KMS-11 (cell line): ENCODE results near the gene ABCB8.

ENCODE experiments used
- H2AFZ ChIP-seq: fragments of 200-600 bp; sonication (generic); 2 replicates; pipeline ENCODE4 v1.6.1; 2016; ENCODE audit warnings: antibody characterized with exemption, mixed run types, low read depth
- H3K27ac ChIP-seq: fragments of 200-600 bp; sonication (generic); 2 replicates; pipeline ENCODE4 v1.6.1; 2016; ENCODE audit warnings: mild to moderate bottlenecking, mixed run types
- H3K27me3 ChIP-seq: fragments of 200-600 bp; sonication (generic); 2 replicates; pipeline ENCODE4 v1.6.1; 2017; ENCODE audit warnings: mild to moderate bottlenecking, low read depth, mixed run types, moderate library complexity; ENCODE audit not compliant: insufficient read depth
- H3K36me3 ChIP-seq: fragments of 200-600 bp; sonication (generic); 2 replicates; pipeline ENCODE4 v1.6.1; 2017; ENCODE audit warnings: mild to moderate bottlenecking, mixed run types; ENCODE audit not compliant: insufficient read depth
- H3K4me1 ChIP-seq: fragments of 200-600 bp; sonication (generic); 2 replicates; pipeline ENCODE4 v1.6.1; 2016; ENCODE audit warnings: mild to moderate bottlenecking, low read depth, mixed run types; ENCODE audit not compliant: poor library complexity, severe bottlenecking
- H3K4me2 ChIP-seq: fragments of 200-600 bp; sonication (generic); 2 replicates; pipeline ENCODE4 v1.7.0; 2016; ENCODE audit warnings: mild to moderate bottlenecking, mixed run types
- H3K4me3 ChIP-seq: fragments of 200-600 bp; sonication (generic); IDR thresholded peaks from 2 replicates; pipeline ENCODE4 v1.6.1; 2017; ENCODE audit warnings: low read depth, low read length, mixed read lengths; ENCODE audit not compliant: insufficient read depth
- H3K79me2 ChIP-seq: fragments of 200-600 bp; sonication (generic); 2 replicates; pipeline ENCODE4 v1.6.1; 2016; ENCODE audit warnings: low read depth, mixed run types; ENCODE audit not compliant: insufficient read depth
- H3K9ac ChIP-seq: fragments of 200-600 bp; sonication (generic); 2 replicates; pipeline ENCODE4 v1.6.1; 2016; ENCODE audit warnings: mild to moderate bottlenecking, mixed run types
- H4K20me1 ChIP-seq: fragments of 200-600 bp; sonication (generic); 2 replicates; pipeline ENCODE4 v1.6.1; 2016; ENCODE audit warnings: mild to moderate bottlenecking, mixed run types; ENCODE audit not compliant: insufficient read depth
- TF ChIP-seq, protein P1 (sequence below): fragments of 200-600 bp; sonication (generic); conservative IDR thresholded peaks from 2 replicates; pipeline ENCODE4 v1.6.1; 2017; ENCODE audit warnings: low read depth, mild to moderate bottlenecking, antibody characterized with exemption, low read length, moderate library complexity, mixed read lengths

ABCB8 gene

DNA sequence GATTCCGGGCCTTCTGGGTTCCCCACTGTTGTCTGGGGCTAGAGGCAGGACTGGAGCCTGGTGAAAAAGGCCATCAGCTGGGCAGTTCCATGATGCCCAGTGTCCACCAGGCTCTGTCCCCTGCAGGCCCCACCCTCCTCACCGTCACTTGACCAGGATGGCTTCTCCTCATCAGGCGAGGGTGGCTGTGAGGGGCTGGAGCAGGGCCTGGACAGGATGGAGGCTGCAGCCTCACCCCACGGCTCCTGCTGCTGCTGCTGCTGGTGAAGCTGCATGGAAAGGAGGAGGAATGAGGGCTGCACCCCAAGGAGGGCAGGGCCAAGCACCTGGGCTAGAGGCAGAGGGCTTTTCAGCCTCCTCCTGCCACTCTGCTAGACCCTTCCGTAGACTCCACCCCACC is 12.3 kb upstream of the ABCB8 start:
- peaks cover 18% of the 10 kb centered on the region for H3K4me1 ChIP-seq
- no peaks in the 10 kb centered on the region for H3K79me2 ChIP-seq
- H3K27me3 ChIP-seq = peaks cover 16% of the 10 kb centered on the region; the same call in 1 of the 2 replicates
- H3K4me2 ChIP-seq = no peak overlapping the region
- H3K9ac ChIP-seq = no peak overlapping the region
- no peak overlapping the region for H3K4me3 ChIP-seq
- H2AFZ ChIP-seq = no peak overlapping the region
- H4K20me1 ChIP-seq = no peaks in the 10 kb centered on the region
- no peaks in the 10 kb centered on the region for H3K36me3 ChIP-seq
- H3K27ac ChIP-seq = no peak overlapping the region
- TF ChIP-seq, protein P1, sequence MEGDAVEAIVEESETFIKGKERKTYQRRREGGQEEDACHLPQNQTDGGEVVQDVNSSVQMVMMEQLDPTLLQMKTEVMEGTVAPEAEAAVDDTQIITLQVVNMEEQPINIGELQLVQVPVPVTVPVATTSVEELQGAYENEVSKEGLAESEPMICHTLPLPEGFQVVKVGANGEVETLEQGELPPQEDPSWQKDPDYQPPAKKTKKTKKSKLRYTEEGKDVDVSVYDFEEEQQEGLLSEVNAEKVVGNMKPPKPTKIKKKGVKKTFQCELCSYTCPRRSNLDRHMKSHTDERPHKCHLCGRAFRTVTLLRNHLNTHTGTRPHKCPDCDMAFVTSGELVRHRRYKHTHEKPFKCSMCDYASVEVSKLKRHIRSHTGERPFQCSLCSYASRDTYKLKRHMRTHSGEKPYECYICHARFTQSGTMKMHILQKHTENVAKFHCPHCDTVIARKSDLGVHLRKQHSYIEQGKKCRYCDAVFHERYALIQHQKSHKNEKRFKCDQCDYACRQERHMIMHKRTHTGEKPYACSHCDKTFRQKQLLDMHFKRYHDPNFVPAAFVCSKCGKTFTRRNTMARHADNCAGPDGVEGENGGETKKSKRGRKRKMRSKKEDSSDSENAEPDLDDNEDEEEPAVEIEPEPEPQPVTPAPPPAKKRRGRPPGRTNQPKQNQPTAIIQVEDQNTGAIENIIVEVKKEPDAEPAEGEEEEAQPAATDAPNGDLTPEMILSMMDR = no peak

DNA sequence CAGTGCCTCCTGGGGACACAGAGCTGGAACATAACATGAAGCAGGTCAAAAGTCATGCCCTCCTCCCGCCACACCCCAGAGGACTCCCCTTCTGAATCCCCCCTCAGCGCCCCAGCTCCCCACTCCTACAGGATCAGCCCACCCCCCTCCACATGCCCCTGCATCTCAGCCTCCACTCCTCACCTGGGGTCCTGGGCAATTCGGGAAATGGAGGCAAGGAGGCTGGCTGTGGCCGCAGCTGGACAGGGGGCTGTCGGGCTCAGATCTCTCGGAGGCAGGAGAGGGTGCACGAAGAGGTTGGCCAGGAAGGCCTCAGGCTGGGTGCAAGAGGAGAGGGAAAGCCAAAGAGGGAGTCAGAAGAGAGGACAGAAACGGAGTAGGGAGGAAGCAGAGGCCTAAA is 11.7 kb upstream of the ABCB8 start:
- Histone ChIP-seq H3K79me2 (no peaks in the 10 kb centered on the region), H3K27ac (no peak overlapping the region), H3K4me1 (peaks cover 18% of the 10 kb centered on the region), H3K4me3 (no peak overlapping the region), H2AFZ (no peak overlapping the region), H3K9ac (no peak overlapping the region), H4K20me1 (no peaks in the 10 kb centered on the region), H3K27me3 (peaks cover 21% of the 10 kb centered on the region; the same call in 1 of the 2 replicates), H3K4me2 (no peak overlapping the region), H3K36me3 (no peaks in the 10 kb centered on the region)
- TF ChIP-seq, protein P1 = no peak

DNA sequence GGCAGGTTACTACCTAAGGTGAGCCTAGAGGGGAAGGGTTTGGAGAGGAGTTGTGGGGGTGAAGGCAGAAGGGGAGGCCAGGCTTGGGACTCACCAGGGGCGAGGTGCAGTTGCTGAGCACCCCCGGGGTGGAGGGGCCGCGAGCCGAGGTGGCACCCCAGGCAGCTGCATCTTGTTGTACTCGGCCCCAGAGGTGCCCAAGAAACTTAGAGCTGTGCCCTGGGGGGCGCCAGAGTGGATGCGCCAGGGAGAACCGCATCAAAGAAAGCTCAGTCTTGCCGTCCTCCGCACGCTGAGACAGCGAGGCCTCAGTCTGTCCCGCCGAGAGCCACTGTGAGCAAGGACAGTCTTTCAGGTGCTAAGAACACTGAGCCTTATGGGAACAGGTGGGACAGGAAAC is 11.3 kb upstream of the ABCB8 start:
- TF ChIP-seq, protein P1 = no peak
- peaks cover 18% of the 10 kb centered on the region for H3K4me1 ChIP-seq
- H3K9ac ChIP-seq = no peak overlapping the region
- H2AFZ ChIP-seq = no peak overlapping the region
- peaks cover 24% of the 10 kb centered on the region for H3K27me3 ChIP-seq
- H3K36me3 ChIP-seq = no peaks in the 10 kb centered on the region
- no peaks in the 10 kb centered on the region for H4K20me1 ChIP-seq
- no peaks in the 10 kb centered on the region for H3K79me2 ChIP-seq
- no peak overlapping the region for H3K4me3 ChIP-seq
- H3K4me2 ChIP-seq = no peak overlapping the region
- H3K27ac ChIP-seq = no peak overlapping the region

DNA sequence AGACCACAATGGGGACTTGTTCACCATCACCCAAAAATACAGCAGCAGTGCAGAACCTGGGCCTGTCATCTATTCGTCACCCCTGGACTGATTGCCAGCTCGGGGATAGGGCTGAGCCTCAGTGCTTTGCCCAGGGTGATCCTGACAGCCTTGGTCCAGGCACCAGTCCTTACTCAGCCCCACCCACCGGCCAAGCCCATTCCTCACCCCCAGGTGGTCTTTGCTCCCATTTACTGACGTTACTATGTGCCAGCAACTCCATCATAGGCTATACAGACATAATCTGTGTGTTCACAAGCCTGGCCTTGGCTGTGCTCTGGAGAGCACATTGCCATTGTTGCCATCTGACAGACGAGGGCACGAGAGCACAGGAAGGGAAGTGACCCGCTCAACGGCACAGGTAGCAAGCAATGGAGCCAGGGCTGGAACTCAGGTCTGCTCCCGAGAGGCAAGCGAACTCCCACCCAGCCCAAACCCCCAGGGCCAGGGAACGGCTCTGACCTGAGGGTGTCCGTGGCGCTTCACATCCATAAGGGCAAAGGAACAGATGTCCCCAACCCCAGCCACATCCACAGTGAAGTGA is 10.8 kb upstream of the ABCB8 start:
- H3K4me2 ChIP-seq = peak overlapping the region; percentile 66; the same call in 1 of the 2 replicates
- no peak overlapping the region for H3K9ac ChIP-seq
- no peaks in the 10 kb centered on the region for H3K36me3 ChIP-seq
- TF ChIP-seq, protein P1 = no peak
- no peak overlapping the region for H3K27ac ChIP-seq
- peak overlapping the region; percentile 76; the same call in 1 of the 2 replicates for H2AFZ ChIP-seq
- no peaks in the 10 kb centered on the region for H4K20me1 ChIP-seq
- H3K4me1 ChIP-seq = peaks cover 18% of the 10 kb centered on the region
- H3K79me2 ChIP-seq = no peaks in the 10 kb centered on the region
- H3K27me3 ChIP-seq = peaks cover 30% of the 10 kb centered on the region
- no peak overlapping the region for H3K4me3 ChIP-seq
